ENCODE results near the gene IFI30.
"Not testable (repeated sequence)": the region's sequence is repeated elsewhere in the genome, so short reads cannot be mapped to it uniquely, and the experiment has no call there.

The IFI30 gene

GRCh38 chr19:18204394-18205199 lies 31.0 kb downstream of the IFI30 start:
- H3K4me3 ChIP-seq (ENCODE audit: control insufficient read depth, low read depth, low read length): peak overlapping the region; percentile 69
- TF ChIP-seq CTCF (conservative IDR thresholded peaks at IDR 0.05; ENCODE audit: control insufficient read depth, insufficient read depth, low read depth, low read length): no peak
- DNase-seq (ENCODE audit: low read depth): peak; percentile 23

GRCh38 chr19:18205200-18205892 lies 31.7 kb downstream of the IFI30 start:
- no peak for TF ChIP-seq CTCF (conservative IDR thresholded peaks at IDR 0.05; ENCODE audit: control insufficient read depth, insufficient read depth, low read depth, low read length)
- H3K4me3 ChIP-seq (ENCODE audit: control insufficient read depth, low read depth, low read length): peak overlapping the region; percentile 69
- DNase-seq (ENCODE audit: low read depth): peak; percentile 69

GRCh38 chr19:18206018-18206417 lies 32.4 kb downstream of the IFI30 start:
- no peak overlapping the region for H3K4me3 ChIP-seq (ENCODE audit: control insufficient read depth, low read depth, low read length)
- DNase-seq (ENCODE audit: low read depth): no peak
- no peak for TF ChIP-seq CTCF (conservative IDR thresholded peaks at IDR 0.05; ENCODE audit: control insufficient read depth, insufficient read depth, low read depth, low read length)

- peak overlapping the region; percentile 6 for H3K4me3 ChIP-seq (ENCODE audit: control insufficient read depth, low read depth, low read length)
- DNase-seq (ENCODE audit: low read depth): peak; percentile 81
- peak; percentile 52 for TF ChIP-seq CTCF (conservative IDR thresholded peaks at IDR 0.05; ENCODE audit: control insufficient read depth, insufficient read depth, low read depth, low read length)
These were observed 34.7 kb downstream of the IFI30 start for GRCh38 chr19:18208098-18208951.

GRCh38 chr19:18209912-18210311 lies 36.3 kb downstream of the IFI30 start:
- not testable (repeated sequence) for DNase-seq (ENCODE audit: low read depth)

GRCh38 chr19:18211683-18212082 lies 38.1 kb downstream of the IFI30 start:
- TF ChIP-seq CTCF (conservative IDR thresholded peaks at IDR 0.05; ENCODE audit: control insufficient read depth, insufficient read depth, low read depth, low read length): no peak
- DNase-seq (ENCODE audit: low read depth): no peak
- H3K4me3 ChIP-seq (ENCODE audit: control insufficient read depth, low read depth, low read length): no peak overlapping the region

More at GRCh38 chr19:18209912-18210311, 36.3 kb downstream of the IFI30 start:
- H3K4me3 ChIP-seq (ENCODE audit: control insufficient read depth, low read depth, low read length): not testable (repeated sequence)
